ENCODE data around the gene LOC128125822.

LOC128125822 gene

GRCh38 chr6:63579937-63580703, 7.8 kb downstream of the LOC128125822 start:
- ATAC-seq (no peak), DNase-seq (ENCODE audit: low read depth, low spot score) (no peak)
- TF ChIP-seq SIN3A (IDR thresholded peaks at IDR 0.05; ENCODE audit: borderline replicate concordance, insufficient read depth, low read depth, low read length) (no peak), TCF7L2 (IDR thresholded peaks at IDR 0.05; ENCODE audit: low read depth, low read length) (no peak), POLR2AphosphoS5 (IDR thresholded peaks at IDR 0.05; ENCODE audit: low read depth, low read length) (no peak), CTCF (IDR thresholded peaks at IDR 0.05) (no peak), REST (IDR thresholded peaks at IDR 0.05; ENCODE audit: insufficient read depth in 1 of 2, low read depth in 2 of 2, low read length in 1 of 2) (no peak)
- BruUV-seq (replicated peaks) = no TSS peak
- intact Hi-C loops (cut with micrococcal nuclease; ENCODE audit: unreplicated experiment) (no loop called here), in situ Hi-C loops (cut with HindIII; ENCODE audit: low pct_unique_long_range_greater_than_20kb, low sequenced_read_pairs) (no loop called here)
- Histone ChIP-seq H3K4me3 (ENCODE audit: low read depth in 2 of 2, low read length in 2 of 2) (no peak overlapping the region), H3K27ac (ENCODE audit: low read length) (no peak overlapping the region), H3K4me1 (ENCODE audit: control insufficient read depth, insufficient read depth, low read length) (peaks cover 4% of the 10 kb centered on the region; the same call in 1 of the 2 replicates), H3K9me3 (ENCODE audit: control insufficient read depth, insufficient read depth, low read depth, low read length) (no peaks in the 10 kb centered on the region), H3K36me3 (ENCODE audit: control insufficient read depth, insufficient read depth, low read length) (peaks cover 53% of the 10 kb centered on the region), H3K27me3 (ENCODE audit: control insufficient read depth, insufficient read depth, low read length) (no peaks in the 10 kb centered on the region)
- POLR2A ChIA-PET = no interaction called here
- CTCF ChIA-PET = no interaction called here

GRCh38 chr6:63580704-63580961, 8.4 kb downstream of the LOC128125822 start:
- Histone ChIP-seq H3K27ac (ENCODE audit: low read length) (no peak overlapping the region), H3K4me1 (ENCODE audit: control insufficient read depth, insufficient read depth, low read length) (no peaks in the 10 kb centered on the region; the same call in 1 of the 2 replicates), H3K27me3 (ENCODE audit: control insufficient read depth, insufficient read depth, low read length) (no peaks in the 10 kb centered on the region), H3K9me3 (ENCODE audit: control insufficient read depth, insufficient read depth, low read depth, low read length) (no peaks in the 10 kb centered on the region), H3K36me3 (ENCODE audit: control insufficient read depth, insufficient read depth, low read length) (peaks cover 53% of the 10 kb centered on the region), H3K4me3 (ENCODE audit: low read depth in 2 of 2, low read length in 2 of 2) (no peak overlapping the region)
- no peak for DNase-seq (ENCODE audit: low read depth, low spot score)
- intact Hi-C loops (cut with micrococcal nuclease; ENCODE audit: unreplicated experiment) (no loop called here), in situ Hi-C loops (cut with HindIII; ENCODE audit: low pct_unique_long_range_greater_than_20kb, low sequenced_read_pairs) (no loop called here)
- no peak for ATAC-seq
- ChIA-PET POLR2A (no interaction called here), CTCF (no interaction called here)
- no TSS peak for BruUV-seq (replicated peaks)
- TF ChIP-seq SIN3A (IDR thresholded peaks at IDR 0.05; ENCODE audit: borderline replicate concordance, insufficient read depth, low read depth, low read length) (no peak), CTCF (IDR thresholded peaks at IDR 0.05) (no peak), REST (IDR thresholded peaks at IDR 0.05; ENCODE audit: insufficient read depth in 1 of 2, low read depth in 2 of 2, low read length in 1 of 2) (no peak), POLR2AphosphoS5 (IDR thresholded peaks at IDR 0.05; ENCODE audit: low read depth, low read length) (no peak), TCF7L2 (IDR thresholded peaks at IDR 0.05; ENCODE audit: low read depth, low read length) (no peak)
